HuH-7.5 (cell line): ENCODE measurements around the gene LRP8.
A peak's percentile ranks its signal among the peaks of the same experiment; 100 is the strongest.

Source experiments
- DNase-seq: peaks from one replicate; pipeline ENCODE4 v3.0.0; 2011; ENCODE audit warnings: low spot score

The LRP8 gene

GRCh38 chr1:53339736-53340635 lies 12.1 kb upstream of the LRP8 start:
- no peak for DNase-seq

GRCh38 chr1:53338423-53338822 lies 10.6 kb upstream of the LRP8 start:
- no peak for DNase-seq

- no peak for DNase-seq
These were observed 9.6 kb upstream of the LRP8 start for GRCh38 chr1:53337499-53337898.

DNA sequence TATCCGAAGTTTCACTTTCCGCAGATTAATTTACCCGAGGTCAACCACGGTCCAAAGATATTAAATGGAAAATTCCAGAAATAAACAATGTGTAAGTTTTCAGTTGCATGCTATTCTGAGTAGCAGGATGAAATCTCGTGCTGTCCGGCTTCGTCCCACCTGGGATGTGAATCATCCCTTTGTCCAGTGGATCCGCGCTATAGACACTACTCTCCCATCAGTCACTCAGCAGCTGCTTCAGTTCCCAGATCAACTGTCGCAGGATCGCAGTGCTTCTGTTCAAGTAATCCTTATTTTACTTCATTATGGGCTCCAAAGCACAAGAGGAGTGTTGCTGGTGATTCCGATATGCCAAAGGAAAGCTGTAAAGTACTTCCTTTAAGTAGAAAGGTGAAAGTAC lies 8.3 kb upstream of the LRP8 start:
- no peak for DNase-seq

DNA sequence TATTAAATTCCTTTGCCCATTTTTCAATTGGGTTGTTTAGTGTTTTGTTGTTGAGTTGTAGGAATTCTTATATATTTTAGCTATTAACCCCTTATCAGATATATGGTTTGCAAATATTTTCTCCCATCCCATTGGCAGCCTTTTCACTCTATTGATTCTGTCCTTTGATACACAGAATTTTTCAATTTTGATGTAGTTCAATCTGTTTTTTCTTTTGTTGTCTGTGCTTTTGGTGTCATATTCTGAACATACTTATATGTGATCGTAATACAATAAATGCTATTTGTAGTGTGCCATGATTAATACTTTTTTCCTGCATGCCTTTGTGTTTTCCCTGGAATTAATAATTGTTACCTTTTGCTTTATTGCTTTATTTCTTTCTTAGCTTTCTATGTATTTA lies 7.8 kb upstream of the LRP8 start:
- DNase-seq: no peak

- no peak for DNase-seq
These were observed 6.9 kb upstream of the LRP8 start for GRCh38 chr1:53334781-53335180.

GRCh38 chr1:53334312-53334711 lies 6.4 kb upstream of the LRP8 start:
- no peak for DNase-seq

GRCh38 chr1:53332833-53333232 lies 5.0 kb upstream of the LRP8 start:
- no peak for DNase-seq

- no peak for DNase-seq
These were observed 4.3 kb upstream of the LRP8 start for GRCh38 chr1:53332186-53332564.

DNA sequence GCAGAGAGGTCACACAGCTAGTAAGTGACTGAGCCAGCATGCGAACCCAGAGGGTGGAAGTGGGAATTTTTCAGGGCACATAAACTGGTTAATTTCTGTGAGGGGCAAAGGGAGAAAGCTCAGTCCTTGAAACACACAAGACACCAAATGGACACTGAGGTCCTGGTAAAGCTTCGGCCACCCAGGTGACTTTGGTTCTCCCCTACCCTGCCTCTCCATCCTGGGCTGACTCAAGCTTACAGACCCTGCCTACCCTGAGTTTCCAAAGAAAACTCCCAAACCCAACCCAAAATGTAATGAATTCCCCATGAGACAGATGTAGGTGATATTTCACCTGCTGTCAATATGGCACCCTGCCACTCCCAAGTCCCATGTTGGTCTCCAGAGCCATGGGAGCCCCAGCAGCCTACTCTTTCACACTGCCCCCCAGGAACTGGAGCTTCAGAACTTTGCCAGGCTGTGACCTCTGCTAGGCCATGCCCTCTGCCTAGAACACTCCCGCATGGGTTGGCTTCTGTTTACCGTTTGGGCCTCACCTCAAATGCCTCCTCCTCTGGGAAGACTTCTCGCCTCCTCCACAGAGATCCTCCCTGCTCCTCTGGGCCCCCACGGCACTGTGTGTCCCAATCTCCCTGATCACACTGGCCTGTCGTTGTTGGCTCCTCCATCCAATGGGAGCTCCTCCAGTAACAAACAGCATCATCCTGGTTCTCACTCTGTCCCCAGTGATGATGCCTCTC lies 3.7 kb upstream of the LRP8 start:
- no peak for DNase-seq

DNA sequence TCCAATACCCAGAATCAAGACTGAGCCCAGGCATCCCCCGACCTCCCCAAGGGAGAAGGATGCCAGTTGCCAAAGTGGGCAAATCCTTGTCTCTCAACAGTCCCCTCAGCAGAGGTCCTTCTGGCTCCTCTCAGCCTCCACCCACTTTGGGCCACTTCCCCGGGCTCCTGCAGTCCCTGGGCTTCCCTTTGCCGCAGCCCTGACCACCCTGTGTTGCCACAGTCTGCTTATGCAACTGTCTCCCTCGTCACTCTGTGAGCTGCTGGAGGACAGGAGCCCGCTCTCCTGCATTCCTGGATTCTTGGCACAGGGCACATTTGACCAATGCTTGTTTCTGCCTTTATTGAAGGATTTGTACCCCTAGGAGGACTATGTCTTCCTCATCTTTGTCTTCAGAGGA lies 2.9 kb upstream of the LRP8 start:
- no peak for DNase-seq

DNA sequence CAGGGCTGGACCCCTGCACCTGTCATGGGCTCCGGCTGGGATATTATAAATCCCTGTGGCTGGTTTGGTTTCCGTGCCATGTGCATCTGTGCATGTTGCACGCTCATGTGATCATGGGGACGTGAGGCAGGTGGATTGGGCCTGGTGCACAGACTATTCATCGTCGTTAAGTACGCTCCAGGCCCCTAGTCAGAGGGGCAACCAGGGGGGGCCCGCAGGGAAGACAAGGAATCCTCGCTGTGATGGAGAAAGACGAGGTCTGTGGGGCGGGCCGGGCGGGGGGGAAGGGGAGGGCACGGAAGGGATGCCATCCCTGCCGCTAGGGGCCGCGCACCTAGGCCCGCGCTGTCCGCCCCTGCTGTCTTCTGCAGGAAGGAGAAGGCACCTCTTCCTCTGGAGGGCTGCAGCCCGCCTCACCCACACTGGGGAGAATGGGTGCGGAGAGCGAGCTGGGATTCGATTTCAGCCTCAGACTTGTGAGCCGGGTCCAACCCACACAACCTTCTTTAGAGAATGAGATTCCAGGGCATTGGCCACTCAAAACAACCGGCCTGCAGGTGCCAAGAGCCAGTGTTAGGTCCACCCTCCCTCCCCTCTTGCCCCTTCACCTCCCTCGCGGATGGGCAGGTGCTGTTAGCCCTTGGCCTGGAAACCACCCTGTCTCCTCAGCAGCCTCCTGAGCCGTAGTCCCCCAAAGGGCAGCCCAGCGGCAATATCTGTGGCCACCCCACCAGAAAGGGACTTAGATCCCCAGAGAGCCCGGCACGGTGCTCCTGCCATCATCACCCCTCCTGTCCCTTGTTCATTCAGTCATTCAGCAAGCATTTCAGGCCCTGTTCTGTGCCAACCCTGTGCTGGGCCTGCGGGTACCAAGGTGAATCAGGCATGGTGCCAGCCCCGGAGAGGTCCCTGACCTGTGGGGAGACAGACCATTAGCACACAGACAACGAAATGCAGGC lies 950 bp upstream of the LRP8 start:
- no peak for DNase-seq

DNA sequence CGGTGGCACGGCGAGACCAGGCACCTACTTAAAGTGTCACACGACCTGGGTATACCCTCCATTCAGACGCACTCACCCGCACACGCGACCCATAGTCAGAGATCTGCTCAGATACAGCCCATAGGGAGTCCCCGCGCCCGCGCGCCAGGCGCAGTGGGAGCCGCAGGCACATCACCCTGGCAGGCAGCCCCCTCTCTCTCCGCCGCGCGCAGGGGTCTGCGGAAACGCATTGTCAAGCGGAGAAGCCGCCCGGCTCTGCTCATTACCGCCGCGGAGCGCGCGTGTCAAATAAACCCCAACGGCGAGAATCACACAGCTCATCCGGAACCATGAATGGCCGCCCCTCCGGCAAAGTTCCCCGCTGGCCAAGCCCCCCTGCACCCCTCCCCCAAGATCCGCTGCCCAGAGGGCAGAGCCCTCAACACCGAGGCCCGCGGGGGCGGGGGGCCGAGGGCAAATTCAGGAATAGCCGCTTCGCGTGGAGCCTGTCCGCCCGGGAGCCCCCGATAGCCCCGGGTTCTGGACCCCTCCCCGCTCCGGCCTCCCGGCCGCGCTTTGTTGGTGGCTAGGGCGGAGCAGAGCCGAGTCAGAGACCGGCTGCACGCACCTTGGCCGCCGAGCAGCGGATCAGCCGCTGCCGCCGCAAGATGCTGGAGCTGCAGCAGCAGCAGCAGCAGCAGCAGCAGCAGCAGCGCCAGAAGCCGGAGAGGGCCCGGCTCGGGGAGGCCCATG lies 522 bp downstream of the LRP8 start:
- DNase-seq: no peak

DNA sequence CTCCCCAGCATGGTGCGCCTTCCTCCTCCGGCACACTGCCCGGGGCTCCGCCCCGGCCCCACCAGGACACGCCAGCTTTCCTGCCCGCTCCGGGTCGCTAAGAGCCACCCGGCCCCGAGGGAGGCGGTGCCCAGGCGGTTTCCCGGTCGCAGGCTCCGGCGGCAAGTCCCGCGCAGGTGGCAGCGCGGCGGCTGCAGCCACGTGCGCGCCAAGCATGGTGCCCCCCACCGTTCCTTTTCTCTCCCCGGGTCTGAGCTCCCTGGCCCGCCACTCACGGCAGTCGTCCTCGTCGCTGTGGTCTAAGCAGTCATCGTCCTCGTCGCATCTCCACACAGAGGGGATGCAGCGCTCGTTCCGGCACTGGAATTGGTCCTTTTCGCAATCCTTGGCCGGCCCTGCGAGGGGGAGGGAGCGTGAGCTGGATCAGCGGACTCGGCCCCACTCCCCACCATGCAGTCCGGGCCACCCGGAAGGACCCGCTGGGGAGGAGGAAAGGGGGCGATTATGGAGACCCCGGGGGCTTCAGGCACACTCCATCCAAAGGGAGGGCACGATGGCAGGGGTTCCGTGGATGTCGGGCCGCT lies 1.2 kb downstream of the LRP8 start:
- DNase-seq: peak; percentile 74

DNA sequence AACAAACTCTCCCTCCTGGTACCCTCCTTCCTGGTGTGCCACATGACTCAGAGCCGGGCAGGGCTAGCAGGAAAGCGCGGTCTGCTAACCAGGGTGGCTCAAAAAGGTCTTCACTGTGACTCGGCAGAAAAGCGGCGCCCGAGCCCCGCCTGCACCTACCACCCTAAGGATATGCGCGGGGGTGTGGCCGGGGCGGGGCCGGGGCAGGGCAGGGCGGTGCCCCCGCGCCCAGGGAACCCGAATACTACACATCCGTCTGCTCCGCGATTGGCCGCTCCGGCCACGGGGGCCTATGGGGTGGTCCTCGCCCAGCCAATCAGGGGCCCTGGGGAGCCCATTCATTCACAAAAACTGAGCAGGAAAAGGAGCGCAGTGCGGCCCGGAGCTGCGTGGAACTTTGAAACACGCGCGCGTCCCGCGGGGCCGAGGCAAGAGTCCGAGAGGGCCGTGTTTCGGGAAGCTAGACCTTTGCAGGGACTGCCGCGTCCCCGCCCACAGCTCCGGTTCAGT lies 1.7 kb downstream of the LRP8 start:
- DNase-seq: peak; percentile 97

GRCh38 chr1:53325326-53326087 lies 2.4 kb downstream of the LRP8 start:
- DNase-seq: no peak

GRCh38 chr1:53324728-53325297 lies 3.1 kb downstream of the LRP8 start:
- DNase-seq: no peak

- DNase-seq: no peak
These were observed 3.5 kb downstream of the LRP8 start for GRCh38 chr1:53324321-53324720.

GRCh38 chr1:53323316-53323715 lies 4.6 kb downstream of the LRP8 start:
- DNase-seq: no peak
